Ishikawa (cell line): ENCODE results near the gene BCR.

Experiments used
- CREB1 ChIP-seq: IDR thresholded peaks from 2 replicates; pipeline ENCODE4 v1.6.1; 2012; ENCODE audit warnings: low read depth
- EP300 ChIP-seq: IDR thresholded peaks from 2 replicates; pipeline ENCODE4 v1.6.1; 2012; ENCODE audit warnings: borderline replicate concordance
- FOXM1 ChIP-seq: IDR thresholded peaks from 2 replicates; pipeline ENCODE4 v1.6.1; 2012; ENCODE audit warnings: low read depth, borderline replicate concordance
- RAD21 ChIP-seq: IDR thresholded peaks from 2 replicates; pipeline ENCODE4 v1.6.1; 2012; ENCODE audit warnings: low read depth
- TAF1 ChIP-seq: IDR thresholded peaks from 2 replicates; pipeline ENCODE4 v1.6.1; 2012; ENCODE audit warnings: low read depth, mild to moderate bottlenecking
- TEAD4 ChIP-seq: IDR thresholded peaks from 2 replicates; pipeline ENCODE4 v1.6.1; 2012
- YY1 ChIP-seq: IDR thresholded peaks from 2 replicates; pipeline ENCODE4 v1.6.1; 2012; ENCODE audit warnings: low read depth
- TF ChIP-seq, protein P1 (sequence below): IDR thresholded peaks from 2 replicates; pipeline ENCODE4 v1.6.1; 2012; ENCODE audit warnings: low read depth, mild to moderate bottlenecking
- TF ChIP-seq, protein P2 (sequence below): IDR thresholded peaks from 2 replicates; pipeline ENCODE4 v1.6.1; 2012

DNA sequence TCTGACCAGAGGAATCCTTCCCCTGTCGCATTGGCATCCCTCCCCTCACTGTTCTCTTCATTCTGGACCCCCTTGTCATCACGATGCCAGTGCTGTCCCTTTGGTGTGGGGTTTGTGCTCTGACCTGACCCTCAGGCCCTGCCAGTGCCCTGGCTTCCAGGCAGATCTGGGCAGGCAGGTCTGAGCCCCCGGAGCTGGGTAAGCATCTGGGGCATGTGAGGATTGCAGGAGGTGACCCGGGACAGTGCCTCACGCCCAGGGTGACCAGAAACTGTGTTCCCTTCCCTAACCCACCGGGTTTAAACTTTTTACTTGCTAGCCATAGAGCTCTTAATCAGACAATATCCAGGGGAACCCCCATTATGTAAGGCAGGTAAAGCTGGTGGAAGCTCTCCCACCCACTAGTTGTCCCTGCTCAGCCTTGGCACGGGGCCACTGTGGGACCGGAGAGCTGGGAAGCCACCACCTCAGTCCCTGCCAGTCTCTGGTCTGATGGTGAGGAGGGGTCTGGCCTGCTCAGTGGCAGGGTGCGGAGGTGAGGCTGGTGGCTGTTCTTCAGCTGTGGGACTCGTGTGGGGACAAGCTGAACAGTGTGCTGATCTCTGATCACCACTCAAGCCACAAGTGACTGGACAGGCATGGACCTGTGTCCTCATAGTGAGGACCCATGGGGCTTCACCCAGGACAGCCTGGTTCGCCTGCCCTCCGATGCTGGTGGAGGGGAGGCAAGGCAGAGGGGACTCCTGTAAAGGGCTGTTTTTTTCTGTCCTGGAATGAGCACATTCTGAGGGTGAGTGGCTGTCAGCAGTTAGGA lies 38.0 kb downstream of the BCR start:
- TF ChIP-seq YY1 (no peak), EP300 (no peak), FOXM1 (no peak), CREB1 (no peak), TEAD4 (0 out of 2 replicates have a peak, but pooled peaks have one; percentile 21), RAD21 (no peak), TAF1 (no peak)
- TF ChIP-seq, protein P1, sequence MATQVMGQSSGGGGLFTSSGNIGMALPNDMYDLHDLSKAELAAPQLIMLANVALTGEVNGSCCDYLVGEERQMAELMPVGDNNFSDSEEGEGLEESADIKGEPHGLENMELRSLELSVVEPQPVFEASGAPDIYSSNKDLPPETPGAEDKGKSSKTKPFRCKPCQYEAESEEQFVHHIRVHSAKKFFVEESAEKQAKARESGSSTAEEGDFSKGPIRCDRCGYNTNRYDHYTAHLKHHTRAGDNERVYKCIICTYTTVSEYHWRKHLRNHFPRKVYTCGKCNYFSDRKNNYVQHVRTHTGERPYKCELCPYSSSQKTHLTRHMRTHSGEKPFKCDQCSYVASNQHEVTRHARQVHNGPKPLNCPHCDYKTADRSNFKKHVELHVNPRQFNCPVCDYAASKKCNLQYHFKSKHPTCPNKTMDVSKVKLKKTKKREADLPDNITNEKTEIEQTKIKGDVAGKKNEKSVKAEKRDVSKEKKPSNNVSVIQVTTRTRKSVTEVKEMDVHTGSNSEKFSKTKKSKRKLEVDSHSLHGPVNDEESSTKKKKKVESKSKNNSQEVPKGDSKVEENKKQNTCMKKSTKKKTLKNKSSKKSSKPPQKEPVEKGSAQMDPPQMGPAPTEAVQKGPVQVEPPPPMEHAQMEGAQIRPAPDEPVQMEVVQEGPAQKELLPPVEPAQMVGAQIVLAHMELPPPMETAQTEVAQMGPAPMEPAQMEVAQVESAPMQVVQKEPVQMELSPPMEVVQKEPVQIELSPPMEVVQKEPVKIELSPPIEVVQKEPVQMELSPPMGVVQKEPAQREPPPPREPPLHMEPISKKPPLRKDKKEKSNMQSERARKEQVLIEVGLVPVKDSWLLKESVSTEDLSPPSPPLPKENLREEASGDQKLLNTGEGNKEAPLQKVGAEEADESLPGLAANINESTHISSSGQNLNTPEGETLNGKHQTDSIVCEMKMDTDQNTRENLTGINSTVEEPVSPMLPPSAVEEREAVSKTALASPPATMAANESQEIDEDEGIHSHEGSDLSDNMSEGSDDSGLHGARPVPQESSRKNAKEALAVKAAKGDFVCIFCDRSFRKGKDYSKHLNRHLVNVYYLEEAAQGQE = no peak
- TF ChIP-seq, protein P2, sequence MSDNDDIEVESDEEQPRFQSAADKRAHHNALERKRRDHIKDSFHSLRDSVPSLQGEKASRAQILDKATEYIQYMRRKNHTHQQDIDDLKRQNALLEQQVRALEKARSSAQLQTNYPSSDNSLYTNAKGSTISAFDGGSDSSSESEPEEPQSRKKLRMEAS = no peak
